AG09309 (cell line): ENCODE data around the gene VTI1B.
"Not testable (repeated sequence)": the region's sequence is repeated elsewhere in the genome, so short reads cannot be mapped to it uniquely, and the experiment has no call there.

Experiments
- DNase-seq: peaks from one replicate; pipeline ENCODE4 v3.0.0-alpha.2; 2010; ENCODE audit warnings: low read depth
- H3K4me3 ChIP-seq: 2 replicates; pipeline ENCODE4 v1.5.1; 2011; ENCODE audit warnings: mild to moderate bottlenecking, low read depth, low read length, moderate library complexity; ENCODE audit not compliant: control insufficient read depth
- TF ChIP-seq, protein P1 (sequence below): IDR thresholded peaks from 2 replicates; pipeline ENCODE4 v1.5.1; 2011; ENCODE audit warnings: mild to moderate bottlenecking, low read depth, low read length, inconsistent platforms; ENCODE audit not compliant: insufficient read depth, control insufficient read depth; ENCODE audit errors: missing control alignments

The VTI1B gene

DNA sequence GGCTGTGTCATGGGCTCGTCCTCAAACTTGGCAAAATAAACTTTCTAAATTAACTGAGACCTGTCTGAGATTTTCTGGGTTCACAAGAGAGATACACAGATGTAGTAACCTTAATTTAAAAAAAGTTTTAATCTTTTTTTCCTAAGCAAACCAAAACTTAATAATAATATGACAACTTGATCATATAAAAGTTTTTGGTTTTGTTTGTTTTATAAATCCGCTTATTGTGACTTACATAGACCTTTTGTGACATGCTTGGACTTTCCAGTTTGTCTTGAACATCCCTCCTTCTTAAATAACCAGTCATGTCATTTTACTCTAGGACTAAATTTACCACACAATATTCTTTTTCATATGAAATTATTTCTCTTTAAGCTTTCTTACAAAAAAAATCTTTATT lies 35.8 kb upstream of the VTI1B start:
- H3K4me3 ChIP-seq, result no peak overlapping the region
- no peak for DNase-seq

DNA sequence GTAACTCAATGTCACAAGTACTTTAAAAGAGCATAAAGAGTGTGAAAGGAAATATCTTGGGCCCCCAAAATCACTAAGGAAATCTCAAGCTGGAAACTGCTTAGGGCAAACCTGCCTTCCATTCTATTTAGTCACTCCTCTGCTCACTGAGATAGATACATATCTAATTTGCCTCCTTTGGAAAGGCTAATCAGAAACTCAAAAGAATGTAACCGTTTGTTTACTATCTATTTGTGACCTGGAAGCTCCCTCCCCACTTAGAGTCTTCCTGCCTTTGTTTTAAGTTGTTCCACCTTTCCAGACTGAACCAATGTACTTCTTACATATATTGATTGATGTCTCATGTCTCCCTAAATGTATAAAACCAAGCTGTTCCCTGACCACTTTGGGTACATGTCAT lies 35.4 kb upstream of the VTI1B start:
- DNase-seq, H3K4me3 ChIP-seq: not testable (repeated sequence)

More for the DNA sequence above, 35.8 kb upstream of the VTI1B start:
- TF ChIP-seq, protein P1, sequence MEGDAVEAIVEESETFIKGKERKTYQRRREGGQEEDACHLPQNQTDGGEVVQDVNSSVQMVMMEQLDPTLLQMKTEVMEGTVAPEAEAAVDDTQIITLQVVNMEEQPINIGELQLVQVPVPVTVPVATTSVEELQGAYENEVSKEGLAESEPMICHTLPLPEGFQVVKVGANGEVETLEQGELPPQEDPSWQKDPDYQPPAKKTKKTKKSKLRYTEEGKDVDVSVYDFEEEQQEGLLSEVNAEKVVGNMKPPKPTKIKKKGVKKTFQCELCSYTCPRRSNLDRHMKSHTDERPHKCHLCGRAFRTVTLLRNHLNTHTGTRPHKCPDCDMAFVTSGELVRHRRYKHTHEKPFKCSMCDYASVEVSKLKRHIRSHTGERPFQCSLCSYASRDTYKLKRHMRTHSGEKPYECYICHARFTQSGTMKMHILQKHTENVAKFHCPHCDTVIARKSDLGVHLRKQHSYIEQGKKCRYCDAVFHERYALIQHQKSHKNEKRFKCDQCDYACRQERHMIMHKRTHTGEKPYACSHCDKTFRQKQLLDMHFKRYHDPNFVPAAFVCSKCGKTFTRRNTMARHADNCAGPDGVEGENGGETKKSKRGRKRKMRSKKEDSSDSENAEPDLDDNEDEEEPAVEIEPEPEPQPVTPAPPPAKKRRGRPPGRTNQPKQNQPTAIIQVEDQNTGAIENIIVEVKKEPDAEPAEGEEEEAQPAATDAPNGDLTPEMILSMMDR, result no peak

DNA sequence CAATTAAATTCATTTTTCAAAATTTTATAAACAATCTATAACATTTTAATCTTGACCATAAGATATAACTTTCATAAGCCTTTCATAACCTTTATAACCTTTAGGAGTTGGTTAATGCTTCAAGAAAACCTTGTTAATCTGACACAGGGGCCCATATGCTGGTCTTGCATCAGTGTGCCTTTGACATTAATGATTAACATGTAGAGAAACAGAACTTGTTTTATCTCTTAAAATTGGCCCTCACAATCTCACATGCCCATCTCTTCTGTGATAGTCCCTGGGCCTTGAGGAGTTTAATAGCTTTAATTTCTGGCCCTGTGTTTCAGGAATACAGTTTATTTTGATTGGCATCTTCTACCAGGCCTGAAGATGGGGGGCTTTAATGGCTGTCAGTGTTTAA lies 34.9 kb upstream of the VTI1B start:
- H3K4me3 ChIP-seq, DNase-seq: not testable (repeated sequence)

DNA sequence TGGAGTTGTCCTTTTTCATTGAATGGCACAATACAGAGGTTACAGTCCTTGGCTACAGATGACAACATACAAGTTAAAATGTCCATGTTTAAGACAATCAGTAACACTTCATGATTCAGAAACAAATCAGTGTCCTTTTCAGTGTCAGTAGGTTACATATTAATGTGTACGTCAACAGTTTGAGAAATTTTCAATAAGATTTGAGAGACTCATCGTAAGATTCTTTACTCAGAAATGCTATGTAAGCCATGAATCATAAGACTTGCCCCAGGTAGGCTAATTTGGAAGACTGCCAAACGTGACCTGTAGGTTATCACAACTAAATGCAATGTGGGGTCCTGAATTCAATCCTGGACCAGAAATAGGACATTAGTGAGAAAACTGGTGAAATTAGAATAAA lies 30.8 kb upstream of the VTI1B start:
- H3K4me3 ChIP-seq, result no peak overlapping the region
- no peak for DNase-seq
- TF ChIP-seq, protein P1, result no peak

DNA sequence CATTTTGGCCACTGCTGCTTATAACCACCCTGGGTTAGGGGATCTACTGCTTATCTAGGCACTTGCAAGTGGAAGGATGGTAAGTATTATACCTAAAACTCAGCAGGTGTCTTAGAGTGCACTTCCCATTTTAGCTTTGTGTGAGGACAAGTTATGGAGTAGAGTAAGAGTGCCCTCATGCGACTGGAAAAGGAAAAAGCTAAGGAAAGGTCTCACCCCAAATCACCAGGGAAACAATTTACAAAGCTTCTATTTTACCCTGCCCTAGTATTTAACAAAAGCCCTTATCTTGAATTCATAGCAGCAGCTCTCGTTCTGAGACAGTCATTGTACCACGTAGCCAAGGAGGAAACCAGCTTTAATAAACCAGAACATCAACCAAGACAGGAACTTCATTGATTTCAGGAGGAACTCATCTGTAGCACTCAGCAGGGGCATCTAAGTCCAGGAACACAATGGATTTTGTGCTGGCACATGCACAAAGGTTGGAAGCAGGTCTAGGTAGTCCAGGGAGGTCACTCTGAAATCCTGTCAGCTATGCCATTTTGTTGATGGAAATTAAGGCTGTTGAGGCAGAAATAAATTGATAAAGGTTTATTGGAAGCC lies 30.2 kb upstream of the VTI1B start:
- no peak for DNase-seq
- H3K4me3 ChIP-seq, result no peak overlapping the region
- TF ChIP-seq, protein P1, result peak; percentile 83

DNA sequence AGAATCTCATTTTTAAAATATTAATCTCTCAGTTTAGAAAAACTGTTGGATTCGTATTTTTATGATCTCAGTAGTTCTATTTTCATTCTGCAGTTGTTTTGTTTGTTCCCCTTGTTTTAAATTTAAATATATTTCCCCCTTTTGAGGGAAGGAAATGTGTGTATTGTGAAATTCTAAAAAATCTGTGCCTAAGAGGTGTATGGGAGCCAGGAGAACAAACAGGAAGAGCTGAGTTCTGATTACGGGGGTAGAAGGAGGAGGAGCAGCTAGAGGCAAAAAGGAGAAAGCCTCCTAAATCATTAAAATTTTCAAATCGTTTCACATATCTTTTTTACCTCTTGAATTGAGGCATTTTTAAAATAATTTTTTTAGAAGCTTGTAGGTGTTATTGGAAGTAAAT lies 29.6 kb upstream of the VTI1B start:
- H3K4me3 ChIP-seq, result no peak overlapping the region
- no peak for DNase-seq
- TF ChIP-seq, protein P1, result no peak

DNA sequence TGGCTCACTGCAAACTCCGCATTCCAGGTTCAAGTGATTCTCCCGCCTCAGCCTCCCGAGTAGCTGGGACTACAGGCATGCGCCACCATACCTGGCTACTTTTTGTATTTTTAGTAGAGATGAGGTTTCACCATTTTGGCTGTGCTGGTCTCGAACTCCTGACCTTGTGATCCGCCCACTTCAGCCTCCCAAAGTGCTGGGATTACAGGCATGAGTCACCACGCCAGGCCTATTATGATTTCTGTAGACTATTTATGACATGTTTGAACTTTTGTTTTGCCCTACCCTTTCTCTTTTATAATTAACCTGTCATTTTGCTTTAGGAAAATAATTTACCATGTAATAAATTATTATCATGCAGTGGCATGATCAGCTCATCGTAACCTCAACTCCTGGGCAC lies 27.1 kb upstream of the VTI1B start, which contains the start of gene RDH12:
Gene RDH12, plus strand, starts transcription at position 395 of the 400 bp plus-strand sequence. CDS start 20,757 bp downstream, outside the sequence.
- not testable (repeated sequence) for DNase-seq, H3K4me3 ChIP-seq

DNA sequence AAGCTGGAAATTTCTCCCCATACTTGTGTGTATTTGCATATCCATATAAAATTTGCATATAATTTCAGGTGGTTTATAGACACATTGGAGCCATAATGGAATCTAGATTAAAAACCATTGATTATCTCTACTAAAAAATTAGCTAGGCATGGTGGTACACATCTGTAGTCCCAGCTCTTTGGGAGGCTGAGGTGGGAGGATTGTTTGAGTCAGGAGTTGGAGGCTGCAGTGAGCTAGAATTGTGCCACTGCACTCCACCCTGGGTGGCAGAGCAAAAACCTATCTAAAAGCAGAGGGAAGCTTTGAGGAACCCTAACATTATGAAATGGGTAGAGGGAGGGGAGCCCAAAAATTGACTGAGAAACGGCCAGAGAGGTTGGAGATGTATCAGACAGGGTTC lies 23.7 kb upstream of the VTI1B start:
- TF ChIP-seq, protein P1, result no peak
- H3K4me3 ChIP-seq, result no peak overlapping the region
- no peak for DNase-seq

DNA sequence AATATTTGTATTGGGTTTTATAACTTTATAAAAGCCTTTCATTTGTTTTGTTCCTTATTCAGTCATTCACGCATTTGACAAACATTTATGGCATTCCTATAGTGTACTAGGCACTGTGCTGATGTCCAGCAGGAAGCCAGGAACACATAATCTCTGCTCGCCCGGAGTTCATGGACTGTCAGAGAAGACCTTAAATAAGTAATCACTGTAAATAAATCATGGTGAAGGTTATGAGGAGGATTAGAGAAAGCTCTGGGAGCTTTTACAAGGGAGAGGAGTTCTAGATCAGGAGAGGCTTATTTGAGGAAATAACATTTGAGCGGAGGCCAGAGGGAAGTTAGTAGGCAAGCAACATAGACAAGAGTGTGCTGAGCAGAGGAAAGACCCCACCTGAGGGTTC lies 22.6 kb upstream of the VTI1B start:
- TF ChIP-seq, protein P1, result no peak
- DNase-seq, result no peak
- H3K4me3 ChIP-seq, result no peak overlapping the region
